GM12801 (cell line): ENCODE data around the gene EP400.

Experiments
- TF ChIP-seq, protein P1 (sequence below): IDR thresholded peaks from one replicate; pipeline ENCODE4 v1.5.1; 2011; ENCODE audit warnings: control low read depth; ENCODE audit not compliant: insufficient read length; ENCODE audit errors: extremely low read depth

Gene EP400

DNA sequence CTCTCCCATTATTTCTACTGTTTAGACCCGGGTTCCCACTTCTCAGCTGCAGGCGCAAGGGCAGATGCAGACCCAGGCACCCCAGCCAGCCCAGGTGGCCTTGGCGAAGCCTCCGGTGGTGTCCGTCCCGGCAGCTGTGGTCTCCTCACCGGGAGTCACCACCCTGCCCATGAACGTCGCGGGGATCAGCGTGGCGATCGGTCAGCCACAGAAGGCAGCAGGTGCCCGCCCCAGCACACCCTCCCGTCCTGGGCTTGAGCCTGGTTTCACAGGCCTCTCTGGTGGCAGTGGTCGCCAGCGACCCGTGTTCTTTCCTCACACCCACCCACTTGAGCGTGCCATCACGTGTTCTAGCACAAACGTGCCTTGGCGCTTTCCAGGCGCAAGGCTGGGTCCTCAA is 117.0 kb downstream of the EP400 start:
- TF ChIP-seq, protein P1, sequence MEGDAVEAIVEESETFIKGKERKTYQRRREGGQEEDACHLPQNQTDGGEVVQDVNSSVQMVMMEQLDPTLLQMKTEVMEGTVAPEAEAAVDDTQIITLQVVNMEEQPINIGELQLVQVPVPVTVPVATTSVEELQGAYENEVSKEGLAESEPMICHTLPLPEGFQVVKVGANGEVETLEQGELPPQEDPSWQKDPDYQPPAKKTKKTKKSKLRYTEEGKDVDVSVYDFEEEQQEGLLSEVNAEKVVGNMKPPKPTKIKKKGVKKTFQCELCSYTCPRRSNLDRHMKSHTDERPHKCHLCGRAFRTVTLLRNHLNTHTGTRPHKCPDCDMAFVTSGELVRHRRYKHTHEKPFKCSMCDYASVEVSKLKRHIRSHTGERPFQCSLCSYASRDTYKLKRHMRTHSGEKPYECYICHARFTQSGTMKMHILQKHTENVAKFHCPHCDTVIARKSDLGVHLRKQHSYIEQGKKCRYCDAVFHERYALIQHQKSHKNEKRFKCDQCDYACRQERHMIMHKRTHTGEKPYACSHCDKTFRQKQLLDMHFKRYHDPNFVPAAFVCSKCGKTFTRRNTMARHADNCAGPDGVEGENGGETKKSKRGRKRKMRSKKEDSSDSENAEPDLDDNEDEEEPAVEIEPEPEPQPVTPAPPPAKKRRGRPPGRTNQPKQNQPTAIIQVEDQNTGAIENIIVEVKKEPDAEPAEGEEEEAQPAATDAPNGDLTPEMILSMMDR = no peak

DNA sequence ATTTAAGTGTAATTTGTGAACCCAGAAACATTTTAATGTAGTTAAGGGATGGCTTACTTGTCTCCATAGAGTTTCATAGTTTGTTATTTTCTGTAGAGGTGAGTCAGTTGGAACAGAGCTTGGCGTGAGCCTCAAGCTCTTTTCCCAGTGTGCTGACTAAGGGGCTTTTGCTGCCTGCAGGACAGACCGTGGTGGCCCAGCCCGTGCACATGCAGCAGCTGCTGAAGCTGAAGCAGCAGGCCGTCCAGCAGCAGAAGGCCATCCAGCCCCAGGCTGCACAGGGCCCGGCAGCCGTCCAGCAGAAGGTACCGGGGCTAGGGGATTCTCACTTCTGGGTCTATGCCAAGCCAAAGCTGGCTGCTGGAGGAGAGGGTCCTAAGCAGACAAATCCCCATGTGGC is 117.4 kb downstream of the EP400 start:
- TF ChIP-seq, protein P1 = no peak

DNA sequence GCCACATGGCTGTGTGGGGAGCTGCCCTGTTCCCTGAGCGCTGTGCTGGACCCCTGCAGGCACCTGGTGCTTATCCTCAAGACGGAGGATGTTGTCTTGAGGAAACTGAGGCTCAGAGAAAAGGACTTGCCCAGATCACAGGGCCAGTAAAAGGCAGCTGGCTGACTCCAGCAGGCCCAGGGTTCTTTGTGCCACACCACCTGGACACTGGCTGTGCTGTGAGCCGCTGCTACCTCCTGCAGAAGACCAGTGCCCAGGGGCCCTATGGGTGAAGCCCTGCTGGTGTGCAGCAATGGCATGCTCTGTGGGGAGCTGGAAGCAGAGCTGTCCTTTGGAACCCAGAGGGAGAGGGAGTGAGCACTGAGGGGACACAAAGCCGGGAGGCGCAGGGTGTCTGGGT is 118.5 kb downstream of the EP400 start:
- TF ChIP-seq, protein P1 = no peak

DNA sequence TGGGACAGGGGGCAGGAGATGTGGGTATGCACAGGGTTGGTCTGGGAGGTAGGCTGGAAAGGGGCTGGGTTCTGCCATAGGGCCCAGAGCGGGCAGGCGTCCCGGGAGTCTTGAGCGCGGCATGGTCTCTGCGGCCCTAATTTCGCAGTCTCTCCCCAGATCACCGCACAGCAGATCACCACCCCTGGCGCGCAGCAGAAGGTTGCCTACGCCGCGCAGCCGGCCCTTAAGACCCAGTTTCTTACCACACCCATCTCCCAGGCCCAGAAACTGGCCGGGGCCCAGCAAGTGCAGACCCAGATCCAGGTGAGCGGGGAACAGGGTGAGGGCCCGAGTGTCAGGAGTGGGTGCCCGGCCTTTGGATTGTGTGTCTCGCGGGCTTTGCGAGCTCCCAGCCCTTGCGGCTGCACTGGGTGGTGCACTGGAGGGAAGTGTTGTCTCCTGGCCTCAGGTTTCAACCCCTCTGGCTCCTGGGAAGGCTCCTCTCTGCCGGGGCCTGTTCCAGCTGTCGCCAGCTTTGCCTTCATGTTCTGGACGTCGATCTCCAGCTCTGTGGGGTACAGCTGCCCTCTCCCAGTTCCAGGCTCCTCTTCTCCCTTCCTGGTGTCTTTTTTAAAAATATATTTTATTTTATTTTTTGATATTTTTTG is 119.7 kb downstream of the EP400 start:
- TF ChIP-seq, protein P1 = no peak

DNA sequence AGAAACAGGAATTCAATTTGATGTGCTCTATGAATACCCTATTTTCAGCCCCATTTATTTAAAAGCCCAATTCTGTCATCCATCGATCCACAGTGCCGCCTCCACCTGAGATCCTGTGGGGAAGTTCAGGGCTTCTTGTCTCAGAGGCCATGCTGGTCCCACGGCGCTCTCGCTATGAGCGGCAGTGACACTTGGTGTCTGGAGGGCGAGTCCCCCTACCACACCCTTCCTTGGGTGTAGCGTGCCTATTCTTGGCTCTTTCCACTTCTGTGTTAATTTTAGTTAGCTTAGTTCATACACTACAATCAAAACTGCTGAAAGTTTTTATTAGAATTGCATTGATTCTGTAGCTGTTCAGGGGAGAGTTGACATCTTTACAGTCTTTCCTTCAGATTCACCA is 120.6 kb downstream of the EP400 start:
- TF ChIP-seq, protein P1 = no peak

DNA sequence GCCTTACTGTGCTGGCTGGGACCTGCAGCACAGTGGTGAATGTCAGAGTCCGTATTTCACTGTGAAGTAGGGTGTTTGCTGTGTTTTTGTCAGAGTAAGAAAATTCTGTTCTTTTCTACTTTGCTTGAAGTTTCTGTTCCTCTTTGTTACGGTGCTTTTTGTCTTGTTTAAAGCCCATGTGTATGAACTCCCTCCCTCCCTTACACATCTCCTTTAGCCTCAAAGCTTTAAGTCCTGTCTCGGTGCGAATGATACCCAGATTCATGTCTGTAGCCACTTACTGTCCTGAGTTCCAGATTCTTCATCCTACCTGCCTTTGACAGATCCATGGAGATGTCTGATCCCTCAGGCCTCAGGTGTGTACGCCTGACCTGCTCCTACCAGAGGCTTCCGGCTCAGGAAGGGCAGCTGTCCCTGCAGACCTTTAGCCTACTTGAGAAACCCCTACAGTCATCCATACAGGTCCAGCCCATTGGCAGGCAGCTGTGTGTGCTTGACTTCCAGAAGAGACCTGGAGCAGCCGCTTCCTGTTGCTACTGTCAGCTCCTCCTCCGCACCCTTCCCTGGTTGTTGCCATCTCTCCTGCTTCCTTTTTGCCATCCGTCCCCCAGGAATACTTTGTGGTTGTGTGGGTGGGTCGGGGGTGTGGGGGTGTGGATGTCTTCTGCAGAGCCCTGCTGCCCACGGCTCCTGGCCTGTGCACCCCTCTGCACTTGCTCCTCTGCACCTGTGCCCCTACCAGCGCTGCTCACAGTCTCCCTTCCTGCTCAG is 121.5 kb downstream of the EP400 start:
- TF ChIP-seq, protein P1 = no peak

DNA sequence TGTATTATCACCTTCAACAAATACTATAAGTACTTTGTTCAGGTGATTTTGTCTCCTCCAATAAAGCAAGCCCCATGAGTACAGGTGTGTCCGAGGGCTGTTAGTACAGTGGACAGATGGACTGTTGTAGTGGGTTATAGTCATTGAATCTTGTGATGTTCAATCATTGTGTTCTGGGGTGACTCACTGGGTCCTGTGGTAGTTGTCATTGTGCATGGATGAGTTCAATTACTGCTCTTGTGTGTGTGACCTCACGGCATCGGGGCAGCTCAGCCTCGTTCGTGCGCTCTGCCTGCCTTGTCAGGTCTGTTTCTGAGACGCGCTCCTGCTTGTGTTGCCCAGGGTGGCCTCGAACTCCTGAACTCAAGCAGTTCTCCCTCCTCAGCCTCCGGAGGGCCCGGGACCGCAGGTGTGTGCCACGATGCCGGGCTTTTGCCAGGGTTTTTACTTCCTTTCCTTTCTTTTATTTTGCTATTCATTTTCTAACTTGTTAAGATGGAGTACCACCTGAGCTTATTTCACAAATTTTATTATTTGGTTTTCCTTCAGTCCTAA is 122.2 kb downstream of the EP400 start:
- TF ChIP-seq, protein P1 = no peak
